Measurements from ENCODE around the gene TMEM119.

Gene TMEM119

GRCh38 chr12:108597559-108598471, at the start of gene TMEM119:
TMEM119 (minus strand) TSS chr12:108598084; CDS start chr12:108592383, 5,701 bp downstream.
- DNase-seq (ENCODE audit: low read depth in 3 of 3, low spot score in 1 of 3): no peak

DNA sequence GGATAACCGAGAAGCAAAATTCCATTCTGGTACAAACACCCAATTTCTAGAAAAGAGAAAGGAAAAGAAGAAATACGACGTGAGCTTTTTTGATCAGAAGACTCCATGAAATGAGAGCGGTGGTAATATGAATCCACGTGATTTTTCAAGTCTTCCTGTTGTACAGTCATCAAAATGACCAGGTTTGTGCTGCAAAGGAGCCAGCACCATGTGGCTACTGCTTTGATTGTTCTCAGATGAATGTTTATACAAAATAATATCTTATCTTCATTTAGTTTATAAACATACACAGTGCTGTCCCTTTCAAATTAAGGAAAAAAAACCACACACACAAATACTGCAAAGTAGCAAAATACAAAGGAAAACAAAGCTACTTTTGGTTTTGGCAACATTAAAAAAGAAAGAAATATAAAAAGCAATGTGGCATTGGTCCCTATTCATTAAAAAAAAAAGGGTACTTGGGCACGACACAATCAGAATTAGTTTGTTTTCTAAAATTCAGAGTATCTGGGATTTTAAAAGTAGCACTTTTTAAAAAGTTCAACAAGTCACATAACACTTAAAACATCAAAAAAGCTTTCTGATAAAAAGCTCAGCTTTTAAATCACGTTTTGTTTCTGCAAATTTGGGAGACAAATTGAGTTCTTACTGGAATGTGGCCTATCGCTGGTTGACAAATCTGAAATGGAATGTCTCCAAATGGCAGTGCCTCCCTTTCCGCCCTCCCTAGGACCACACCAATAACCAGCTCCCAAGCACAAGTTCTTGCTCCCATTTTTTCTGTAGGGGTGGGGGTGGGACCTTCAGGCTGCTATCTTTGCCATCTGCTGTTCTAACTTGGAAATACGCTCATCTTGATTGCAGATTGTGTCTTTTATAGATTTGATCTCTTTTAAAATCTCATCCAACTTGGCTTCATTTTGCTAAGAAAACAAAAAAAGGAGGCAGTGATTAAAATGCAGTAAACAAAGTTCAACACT, 49.0 kb upstream of the TMEM119 start:
- no peak for DNase-seq (ENCODE audit: low read depth in 3 of 3, low spot score in 1 of 3)

DNA sequence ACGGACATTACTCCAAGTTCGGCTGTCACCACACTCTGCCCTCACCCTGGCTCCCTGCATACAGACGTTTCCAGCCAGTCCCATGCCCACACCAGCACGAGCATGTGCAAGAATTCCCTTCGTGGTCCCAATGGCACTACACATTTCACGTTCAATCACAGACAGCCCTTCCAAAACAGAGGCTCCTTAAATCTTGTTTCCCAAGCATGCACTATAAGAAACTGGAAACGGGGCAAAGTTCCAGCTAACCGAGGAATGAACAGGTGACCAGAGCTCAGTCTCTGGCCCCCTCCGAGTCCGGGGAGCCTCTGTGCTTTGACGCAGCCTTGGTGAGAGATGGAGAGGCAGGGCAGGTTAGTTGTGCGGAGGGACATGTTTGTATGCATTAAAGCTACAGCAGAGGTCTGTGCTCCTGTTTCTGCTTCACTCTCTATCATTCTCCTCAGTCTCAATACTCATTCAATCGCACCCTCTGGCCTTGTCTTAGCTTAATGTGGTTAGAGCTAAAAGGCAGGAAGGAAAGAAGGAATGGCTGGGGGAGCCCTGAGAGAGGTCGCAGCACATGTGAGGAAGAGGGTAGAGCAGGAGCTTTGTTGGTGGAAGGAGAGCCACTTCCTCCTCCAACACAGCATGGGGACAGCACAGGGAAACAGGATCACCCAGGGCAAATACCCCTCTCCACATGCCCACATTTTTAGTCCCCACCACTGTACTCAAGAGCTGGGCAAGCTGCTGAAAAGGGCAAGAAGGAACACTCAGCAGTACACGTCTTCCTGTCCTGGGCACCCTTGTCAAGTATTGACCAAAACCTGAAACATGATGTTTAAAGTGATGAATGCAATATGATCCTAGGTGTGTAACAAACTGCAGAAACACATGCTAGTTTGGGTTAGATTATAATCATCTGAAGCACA, 48.1 kb upstream of the TMEM119 start:
- DNase-seq (ENCODE audit: low read depth in 3 of 3, low spot score in 1 of 3): no peak

- no peak for DNase-seq (ENCODE audit: low read depth in 3 of 3, low spot score in 1 of 3)
Measured at GRCh38 chr12:108644811-108645120, 46.9 kb upstream of the TMEM119 start.

GRCh38 chr12:108643941-108644810, 46.3 kb upstream of the TMEM119 start:
- no peak for DNase-seq (ENCODE audit: low read depth in 3 of 3, low spot score in 1 of 3)

GRCh38 chr12:108642899-108643654, 45.2 kb upstream of the TMEM119 start:
- no peak for DNase-seq (ENCODE audit: low read depth in 3 of 3, low spot score in 1 of 3)

DNA sequence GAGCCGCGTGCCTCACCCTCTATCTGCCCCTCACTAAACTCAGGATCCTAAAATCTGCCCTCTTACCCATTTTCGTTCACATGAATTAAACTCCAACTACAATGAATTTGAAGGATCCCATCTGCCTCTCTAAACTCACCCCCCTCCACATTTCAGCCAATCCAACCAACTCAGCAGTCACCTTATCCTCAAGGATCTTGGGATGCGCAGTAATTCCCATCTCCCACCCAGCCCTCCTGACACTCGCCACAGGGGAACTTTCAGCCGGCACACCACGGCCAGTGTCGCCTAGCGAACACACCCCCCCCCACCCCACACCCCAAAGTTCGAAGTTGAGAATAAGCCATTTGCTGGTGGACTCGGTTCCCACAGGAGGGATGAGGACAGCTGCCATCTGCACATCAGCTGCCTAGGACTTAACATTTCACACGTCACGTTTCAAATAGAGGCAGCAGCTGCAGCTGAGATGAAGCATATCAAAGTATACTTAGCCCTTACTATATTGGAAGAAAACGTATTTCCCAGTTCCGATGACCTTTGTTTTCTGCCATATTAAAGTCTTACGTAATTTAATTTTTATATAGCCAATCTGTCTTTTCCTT, 44.5 kb upstream of the TMEM119 start:
- no peak for DNase-seq (ENCODE audit: low read depth in 3 of 3, low spot score in 1 of 3)

DNA sequence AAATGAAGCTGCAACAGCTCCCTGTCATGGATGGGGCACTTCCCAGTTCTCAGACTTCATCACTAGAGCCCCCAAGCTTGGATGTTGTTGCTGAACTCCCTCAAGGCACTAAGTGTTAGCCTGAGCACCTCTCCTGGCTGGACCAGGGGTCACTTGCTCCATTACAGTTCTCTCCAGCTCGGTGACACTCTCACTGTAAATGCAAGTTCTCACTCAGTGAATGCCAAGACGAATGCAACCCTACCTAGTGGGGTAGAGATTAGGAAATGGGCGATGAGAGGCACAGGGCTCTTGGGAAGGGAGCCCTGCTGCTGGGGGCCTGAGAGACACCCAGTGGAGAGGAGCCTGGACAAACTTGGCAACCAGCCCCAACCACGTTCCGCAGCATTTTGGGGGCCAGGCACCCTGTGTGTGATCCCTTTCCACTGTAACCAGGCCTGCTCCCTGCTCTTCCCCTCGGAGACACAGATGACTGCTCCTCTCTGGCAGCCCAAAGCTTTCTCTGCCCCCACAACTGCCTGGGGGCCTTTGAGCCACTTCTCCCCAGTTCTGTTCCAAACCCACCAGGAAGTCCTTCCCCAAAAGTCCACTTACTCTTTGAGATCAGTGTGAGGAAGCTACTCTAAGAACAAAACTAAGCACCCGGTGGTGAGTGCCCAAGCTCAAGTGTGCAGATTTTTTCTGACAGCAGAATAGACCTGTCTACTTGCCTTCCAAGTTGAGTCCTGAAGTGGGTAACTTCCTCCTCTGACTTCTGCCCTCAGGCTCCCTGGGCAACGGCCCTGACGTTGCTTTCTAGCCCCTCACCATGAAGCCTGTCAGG, 43.8 kb upstream of the TMEM119 start:
- no peak for DNase-seq (ENCODE audit: low read depth in 3 of 3, low spot score in 1 of 3)

GRCh38 chr12:108640802-108641445, 43.0 kb upstream of the TMEM119 start:
- DNase-seq (ENCODE audit: low read depth in 3 of 3, low spot score in 1 of 3): no peak

DNA sequence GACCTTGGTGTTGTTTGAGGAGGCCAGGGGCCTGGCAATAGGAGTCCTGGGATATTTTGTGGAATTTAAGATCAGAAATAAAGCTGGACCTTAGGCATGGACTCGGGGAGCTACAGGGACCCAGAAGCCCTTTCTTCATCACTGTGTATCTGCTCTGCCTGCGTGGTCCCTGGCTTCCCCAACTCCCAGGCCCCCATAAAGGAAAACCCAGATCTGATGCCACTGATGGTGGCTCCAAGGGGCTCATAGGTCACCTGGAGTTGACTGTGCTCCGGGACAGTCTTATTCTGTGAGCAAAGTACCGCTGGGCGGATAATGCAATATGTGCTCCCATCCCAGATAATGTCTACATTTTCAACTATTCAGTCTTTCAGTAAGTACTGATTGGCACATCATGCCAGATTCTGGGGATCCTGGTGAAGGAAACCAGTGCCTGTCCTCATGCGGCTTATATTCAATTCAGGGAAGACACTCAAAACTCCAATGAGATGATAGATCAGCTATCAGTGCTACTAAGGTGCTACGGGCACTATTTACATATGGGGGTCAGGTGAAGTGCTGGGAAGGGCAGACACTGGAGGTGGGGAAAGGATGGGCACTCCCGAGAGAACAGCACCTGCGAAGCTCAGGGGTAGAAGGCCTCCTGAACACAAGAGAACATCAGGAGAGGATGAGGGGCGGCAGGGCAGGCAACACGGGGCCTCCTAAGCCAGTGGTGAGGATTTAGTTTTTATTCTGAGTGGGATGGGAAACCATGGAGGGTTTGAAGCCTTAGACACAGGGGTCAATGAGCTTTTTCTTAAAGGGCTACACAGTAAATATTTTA, 41.3 kb upstream of the TMEM119 start:
- no peak for DNase-seq (ENCODE audit: low read depth in 3 of 3, low spot score in 1 of 3)

GRCh38 chr12:108638141-108638827, 40.4 kb upstream of the TMEM119 start:
- no peak for DNase-seq (ENCODE audit: low read depth in 3 of 3, low spot score in 1 of 3)

DNA sequence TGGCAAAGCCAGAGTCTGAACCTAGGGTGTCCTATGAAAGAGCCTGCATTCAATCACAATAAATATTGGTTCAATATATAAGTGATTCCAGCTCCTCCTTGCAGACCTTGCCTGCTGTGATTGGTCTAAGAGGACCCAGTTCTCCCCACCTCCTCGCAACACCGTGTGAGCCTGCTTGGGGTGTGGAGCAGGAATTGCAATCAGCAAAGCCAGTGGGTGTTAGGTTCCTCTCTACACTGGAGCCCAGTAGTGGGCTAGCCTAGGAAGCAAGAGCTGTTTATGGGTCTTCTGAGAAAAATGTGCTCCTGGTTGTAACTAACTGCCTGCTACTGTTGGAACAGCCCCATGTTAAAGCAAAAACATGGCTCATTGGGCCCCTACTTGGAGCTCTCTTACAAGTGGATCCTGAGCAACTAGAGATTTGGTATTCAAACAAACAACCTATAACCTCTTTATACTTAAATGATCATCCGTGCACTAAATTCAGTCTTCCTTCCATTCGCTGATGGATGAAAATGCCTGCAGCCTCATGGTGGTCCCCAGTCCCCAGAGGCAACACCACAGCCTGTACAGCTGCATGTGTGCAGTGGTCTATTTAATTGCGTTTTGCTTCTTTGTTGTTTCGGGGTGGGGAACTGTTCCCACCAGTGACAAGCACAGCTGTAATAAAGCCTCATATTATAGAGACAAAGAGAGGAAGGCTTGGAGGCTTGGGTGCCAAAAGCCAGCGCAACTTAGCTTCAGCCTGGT, 39.5 kb upstream of the TMEM119 start:
- no peak for DNase-seq (ENCODE audit: low read depth in 3 of 3, low spot score in 1 of 3)

- DNase-seq (ENCODE audit: low read depth in 3 of 3, low spot score in 1 of 3): no peak
Measured at GRCh38 chr12:108635997-108636808, 38.3 kb upstream of the TMEM119 start.

DNA sequence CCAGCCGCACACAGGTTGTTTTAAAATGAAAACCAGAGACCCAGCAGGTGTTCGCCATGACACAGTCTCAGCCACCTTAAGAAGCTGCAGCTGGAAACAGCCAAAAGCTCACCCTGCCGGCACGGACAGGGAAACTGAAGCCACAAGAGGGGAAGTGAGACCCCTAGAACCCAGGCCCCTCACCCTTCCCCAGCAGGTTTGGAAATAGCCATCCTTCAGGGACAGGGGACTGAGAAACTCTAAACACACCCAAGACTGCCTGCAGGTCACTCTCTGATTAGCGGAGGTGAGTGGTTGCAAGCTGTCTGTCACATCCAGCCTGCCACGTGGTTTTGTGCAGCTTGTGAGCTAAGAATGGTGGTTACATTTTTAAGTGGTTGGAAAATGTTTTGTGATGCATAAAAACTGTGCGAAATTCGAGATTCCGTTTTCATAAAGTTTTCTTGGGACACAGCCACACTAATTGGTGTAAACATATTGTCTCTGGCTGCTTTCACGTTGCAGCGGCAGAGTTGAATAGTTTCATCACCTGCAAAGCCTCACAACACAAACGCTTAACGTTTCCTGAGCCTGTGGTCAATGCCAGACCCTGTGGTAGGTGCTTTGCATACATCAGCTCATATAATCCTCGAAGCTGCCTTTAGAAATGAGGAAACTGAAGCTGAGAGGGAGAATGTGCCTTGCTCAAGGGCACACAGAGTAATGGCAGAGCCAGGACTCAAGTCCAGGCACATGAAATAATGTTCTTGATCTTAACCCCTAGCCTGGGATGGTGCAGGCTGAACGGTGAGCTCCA, 37.5 kb upstream of the TMEM119 start:
- no peak for DNase-seq (ENCODE audit: low read depth in 3 of 3, low spot score in 1 of 3)

Data from stimulated activated CD4-positive, alpha-beta T cell treated with anti-CD3 and anti-CD28 coated beads, TNF-alpha, amount 100 ng/mL, for 1 hour (primary cell).